Measurements from ENCODE around the gene TYRP1. TPM values are rescaled to one million over a fixed set of nuclear protein-coding genes. Genes with fewer than 3 reads are reported as not detected.

Gene TYRP1
- 1 to 10 TPM in 1 of 3 donors, under 1 TPM in 1, not detected in 1; 0.23 to 1.7 TPM for total RNA-seq
- long read RNA-seq, donor 1, result 0 reads
- long read RNA-seq, donor 2, result 0 reads

GRCh38 chr9:12693141-12693540 lies at the start of gene TYRP1:
TSS of gene TYRP1 (plus strand) at chr9:12693385. CDS start at chr9:12693997, 612 bp downstream.
- DNase-seq, result no peak
- ATAC-seq, result no peak
- Histone ChIP-seq H3K4me3 (no peak within 1 kb of the TSS), H3K36me3 (ENCODE audit: low read depth) (no peaks in the 10 kb centered on the region), H3K9me3 (no peaks in the 10 kb centered on the region), H3K4me1 (ENCODE audit: low read depth) (no peaks in the 10 kb centered on the region)
- intact Hi-C loops (cut with DNase I, micrococcal nuclease), result no loop called here
- TF ChIP-seq CTCF (IDR thresholded peaks at IDR 0.05), result no peak

- no peak for TF ChIP-seq CTCF (IDR thresholded peaks at IDR 0.05)
- ATAC-seq, result no peak
- intact Hi-C loops (cut with DNase I, micrococcal nuclease), result no loop called here
- H3K4me1 ChIP-seq (ENCODE audit: low read depth), result no peaks in the 10 kb centered on the region
- no peaks in the 10 kb centered on the region for H3K36me3 ChIP-seq (ENCODE audit: low read depth)
- no peaks in the 10 kb centered on the region for H3K9me3 ChIP-seq
- H3K4me3 ChIP-seq, result no peak overlapping the region
- no peak for DNase-seq
These were observed 49.5 kb upstream of the TYRP1 start for GRCh38 chr9:12643686-12644085.

GRCh38 chr9:12648925-12649324 lies 44.3 kb upstream of the TYRP1 start:
- DNase-seq (no peak), ATAC-seq (no peak)
- Histone ChIP-seq H3K4me1 (ENCODE audit: low read depth) (no peaks in the 10 kb centered on the region), H3K9me3 (no peaks in the 10 kb centered on the region), H3K4me3 (no peak overlapping the region), H3K36me3 (ENCODE audit: low read depth) (no peaks in the 10 kb centered on the region)
- intact Hi-C loops (cut with DNase I, micrococcal nuclease), result no loop called here
- TF ChIP-seq CTCF (IDR thresholded peaks at IDR 0.05), result no peak

GRCh38 chr9:12651125-12651524 lies 42.1 kb upstream of the TYRP1 start:
- no peaks in the 10 kb centered on the region for H3K4me1 ChIP-seq (ENCODE audit: low read depth)
- intact Hi-C loops (cut with DNase I, micrococcal nuclease), result no loop called here
- no peaks in the 10 kb centered on the region for H3K9me3 ChIP-seq
- no peaks in the 10 kb centered on the region for H3K36me3 ChIP-seq (ENCODE audit: low read depth)
- ATAC-seq (no peak), DNase-seq (no peak)
- no peak for TF ChIP-seq CTCF (IDR thresholded peaks at IDR 0.05)
- no peak overlapping the region for H3K4me3 ChIP-seq

- ATAC-seq (no peak), DNase-seq (no peak)
- intact Hi-C loops (cut with DNase I, micrococcal nuclease), result no loop called here
- TF ChIP-seq CTCF (IDR thresholded peaks at IDR 0.05), result no peak
- Histone ChIP-seq H3K4me1 (ENCODE audit: low read depth) (no peaks in the 10 kb centered on the region), H3K36me3 (ENCODE audit: low read depth) (no peaks in the 10 kb centered on the region), H3K9me3 (no peaks in the 10 kb centered on the region), H3K4me3 (no peak overlapping the region)
These were observed 40.2 kb upstream of the TYRP1 start for GRCh38 chr9:12652973-12653372.

GRCh38 chr9:12656803-12657202 lies 36.4 kb upstream of the TYRP1 start:
- no peaks in the 10 kb centered on the region for H3K4me1 ChIP-seq (ENCODE audit: low read depth)
- H3K9me3 ChIP-seq, result no peaks in the 10 kb centered on the region
- H3K36me3 ChIP-seq (ENCODE audit: low read depth), result no peaks in the 10 kb centered on the region
- DNase-seq (no peak), ATAC-seq (no peak)
- intact Hi-C loops (cut with DNase I, micrococcal nuclease), result no loop called here
- TF ChIP-seq CTCF (IDR thresholded peaks at IDR 0.05), result no peak
- no peak overlapping the region for H3K4me3 ChIP-seq

Measured in mucosa of descending colon (tissue), 3 donors.